RKO (cell line): Measurements from ENCODE around the gene BTBD9.
A peak's percentile ranks its signal among the peaks of the same experiment; 100 is the strongest.

Source experiments
- DNase-seq: peaks from one replicate; pipeline ENCODE4 v3.0.0-alpha.2; 2016; ENCODE audit warnings: low spot score

Gene BTBD9

DNA sequence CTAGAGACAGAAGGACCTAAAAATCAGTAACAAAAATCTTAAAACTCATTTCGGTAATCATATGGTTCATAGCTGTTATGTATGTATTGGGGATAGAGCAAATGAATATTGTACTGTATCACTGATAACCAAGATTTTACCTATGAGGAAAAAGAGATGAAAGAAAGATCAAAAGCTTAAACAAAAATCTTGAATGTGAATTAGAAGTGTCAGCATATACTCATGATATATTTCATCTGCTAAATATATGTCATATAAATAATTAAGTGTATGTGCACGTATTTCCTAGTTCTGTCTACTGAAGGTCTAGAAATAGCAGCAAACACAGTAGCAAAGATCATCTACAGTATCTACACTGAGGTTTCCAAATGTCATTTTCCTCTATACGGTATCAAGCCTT, 299.8 kb downstream of the BTBD9 start:
- DNase-seq, result no peak

DNA sequence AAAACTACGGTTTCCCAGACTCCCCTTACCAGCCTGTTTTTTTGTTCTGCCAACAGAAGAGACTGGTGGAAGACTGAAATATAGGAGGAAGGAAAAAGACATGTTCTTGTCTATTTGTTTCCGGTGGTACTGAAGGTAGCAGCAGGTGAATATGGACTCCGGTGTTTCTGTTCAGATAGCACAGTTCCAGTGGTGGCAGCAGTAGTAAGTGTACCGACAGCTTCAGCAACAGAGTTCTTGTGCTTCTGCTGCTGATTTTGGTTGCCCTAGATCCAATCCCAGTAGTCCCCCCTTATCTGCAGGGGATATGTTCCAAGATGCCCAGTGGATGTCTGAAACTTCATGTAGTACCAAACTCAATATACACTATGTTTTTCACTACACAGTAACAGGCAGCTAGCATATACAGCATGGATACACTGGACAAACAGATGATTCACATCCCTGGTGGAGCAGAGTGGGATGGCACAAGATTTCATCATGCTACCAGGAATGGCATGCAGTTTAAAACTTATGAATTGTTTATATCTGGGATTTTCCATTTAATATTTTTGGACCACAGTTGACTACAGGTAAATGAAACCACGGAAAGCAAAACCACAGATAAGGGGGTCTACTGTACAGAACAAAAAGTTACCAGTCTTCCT, 301.8 kb downstream of the BTBD9 start:
- DNase-seq, result peak; percentile 66

DNA sequence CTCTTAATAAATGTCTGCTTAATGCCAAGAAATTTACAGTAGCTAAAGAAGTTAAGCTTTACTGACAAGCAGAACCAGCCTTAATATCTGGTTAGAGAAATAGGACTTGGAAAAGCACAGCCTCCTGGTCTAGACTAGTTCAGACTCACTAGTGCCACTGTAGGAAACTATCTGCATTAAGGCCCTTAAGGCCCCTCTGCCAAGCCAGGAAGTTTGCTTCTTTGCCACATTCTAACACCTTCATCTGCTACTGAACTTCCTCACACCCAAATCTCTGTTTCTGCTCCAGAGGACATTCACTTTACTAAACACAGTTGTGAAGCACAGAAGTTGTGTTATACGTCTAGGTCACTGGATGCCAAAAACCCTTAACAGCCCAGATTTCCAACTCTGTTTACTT, 302.8 kb downstream of the BTBD9 start:
- no peak for DNase-seq

DNA sequence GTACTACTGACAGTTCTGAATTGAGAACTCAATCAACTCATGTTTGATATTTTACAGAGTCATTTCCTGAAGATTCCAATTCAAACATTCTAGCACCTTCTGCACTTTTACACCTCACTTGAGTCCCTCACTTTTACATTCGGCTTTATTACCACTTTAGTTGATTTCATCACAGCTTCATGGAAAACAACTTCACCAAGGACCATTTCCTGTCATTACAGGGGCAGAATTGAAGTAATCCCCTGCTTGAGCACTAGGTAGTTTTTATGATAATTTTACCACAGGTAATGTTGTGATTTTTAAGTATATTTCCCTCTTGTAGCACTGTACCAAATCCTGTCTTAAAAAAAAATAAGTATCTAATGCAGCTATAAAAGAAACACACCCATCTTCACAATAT, 312.9 kb downstream of the BTBD9 start:
- DNase-seq, result no peak

DNA sequence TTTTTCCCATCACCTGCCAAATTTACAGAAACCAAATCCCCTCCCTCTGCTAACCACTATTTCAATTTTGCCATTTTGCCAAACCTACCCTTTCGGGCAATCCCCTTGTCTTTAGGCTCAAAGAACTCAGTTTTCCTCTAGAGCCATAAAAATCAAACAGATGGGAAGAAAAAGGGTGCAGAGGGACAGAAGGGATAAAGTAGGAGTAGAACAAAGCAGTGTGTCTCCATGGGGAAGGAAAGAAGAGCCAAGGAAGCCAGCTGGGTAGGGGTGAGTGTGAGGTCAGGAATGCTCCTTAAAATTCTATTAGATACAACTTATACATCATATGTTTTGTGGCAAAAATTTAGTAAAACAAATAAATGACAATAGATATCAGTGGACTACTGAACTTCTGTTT, 316.5 kb downstream of the BTBD9 start:
- no peak for DNase-seq

DNA sequence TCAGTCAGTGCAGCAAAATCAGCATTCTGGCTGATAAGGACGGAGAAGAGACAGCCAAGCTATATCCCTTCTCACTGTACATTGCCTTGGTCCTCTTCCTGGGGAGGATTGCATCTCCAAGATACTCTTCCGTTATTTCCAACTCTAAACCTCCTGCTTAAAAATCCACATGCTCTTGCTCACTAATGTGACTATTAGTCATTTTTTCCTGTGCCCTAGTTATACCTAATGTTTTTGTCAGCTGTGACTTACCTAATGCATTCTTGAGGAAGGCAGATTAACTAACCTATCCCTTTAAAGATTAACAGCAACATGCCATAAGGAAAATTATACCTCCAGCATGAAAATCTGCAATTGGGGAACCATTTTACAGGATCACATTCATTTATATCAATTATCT, 317.6 kb downstream of the BTBD9 start:
- DNase-seq, result no peak

DNA sequence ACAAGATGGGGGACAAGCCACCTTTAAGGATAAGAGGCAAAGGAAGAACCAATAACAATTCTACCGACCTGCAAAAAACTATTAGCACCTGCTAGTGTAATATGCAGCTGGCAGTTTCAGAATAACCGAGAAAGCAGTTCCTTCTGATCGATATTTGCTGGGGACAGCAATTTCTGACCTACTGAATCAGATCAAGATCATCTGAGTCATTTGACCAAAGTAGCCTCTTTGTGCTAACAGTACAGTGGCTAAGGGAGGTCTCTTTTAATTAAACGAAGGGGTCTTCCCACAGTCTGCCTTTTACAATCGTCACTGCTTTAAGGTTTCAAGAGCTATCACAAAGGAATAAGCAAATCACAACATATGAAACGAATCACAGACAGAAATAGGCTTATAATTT, 318.9 kb downstream of the BTBD9 start:
- DNase-seq, result no peak

DNA sequence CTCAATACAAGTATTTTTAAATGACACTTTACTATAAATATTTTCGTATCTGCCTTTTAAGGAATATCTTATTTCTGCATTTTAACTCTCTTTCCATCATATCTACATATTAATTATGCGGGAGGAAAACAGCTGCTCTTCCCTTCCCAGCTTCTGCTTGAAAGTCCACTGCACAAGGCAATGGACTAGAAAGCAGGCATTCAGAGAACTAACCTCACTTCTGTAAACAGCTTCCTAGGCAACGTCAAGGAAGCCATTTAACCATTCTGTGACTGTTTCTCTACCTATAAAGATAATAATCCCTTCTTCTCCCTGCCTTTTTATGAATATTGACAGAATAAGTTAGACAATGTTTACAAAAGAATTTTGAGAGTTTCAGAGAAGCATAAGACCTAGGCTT, 319.4 kb downstream of the BTBD9 start:
- DNase-seq, result no peak

DNA sequence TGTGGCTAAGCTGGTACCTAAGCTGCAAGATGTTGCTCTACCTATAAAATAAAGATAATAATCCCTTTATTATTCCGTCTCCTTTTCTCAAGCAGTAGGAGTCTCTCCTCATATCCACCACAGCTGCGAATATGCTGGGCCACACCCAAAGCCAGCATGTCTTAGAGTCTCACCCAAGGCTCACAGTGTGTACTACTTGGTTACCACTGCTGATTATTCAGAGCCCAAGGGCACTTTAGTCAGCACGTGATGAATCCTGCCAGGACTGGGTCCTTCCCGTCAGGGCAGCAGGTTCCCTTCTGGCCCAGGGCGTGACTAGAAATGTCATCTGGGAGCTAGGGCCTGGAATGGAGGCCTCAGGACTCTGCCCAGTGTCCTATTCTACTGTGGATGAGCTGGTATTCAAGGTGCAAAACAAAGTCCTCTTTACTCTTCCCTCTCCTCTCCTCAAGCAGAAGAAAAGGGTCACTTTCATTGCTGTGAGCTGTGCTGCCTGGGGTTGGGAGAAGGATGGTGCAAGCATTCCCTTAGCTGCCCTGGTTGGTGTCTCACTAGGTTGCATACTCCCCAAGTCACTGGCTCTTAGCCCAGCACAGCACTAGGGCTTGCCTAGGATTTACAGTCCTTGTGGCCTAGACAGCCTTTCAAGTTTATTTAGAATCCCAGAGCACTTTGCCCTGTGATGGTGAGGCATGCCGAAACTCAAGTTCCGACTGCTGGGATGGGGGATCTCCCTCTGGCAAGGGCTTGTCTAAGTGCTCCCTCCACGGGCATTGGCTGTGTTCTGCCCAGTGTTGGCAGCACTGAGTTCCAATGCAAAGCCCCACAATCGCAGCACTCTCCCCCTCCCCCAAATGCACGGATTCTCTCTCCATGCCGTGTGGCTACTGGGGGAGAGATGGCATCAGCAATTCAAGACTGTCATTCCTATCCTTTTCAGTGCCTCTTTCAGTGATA, 320.2 kb downstream of the BTBD9 start:
- no peak for DNase-seq

DNA sequence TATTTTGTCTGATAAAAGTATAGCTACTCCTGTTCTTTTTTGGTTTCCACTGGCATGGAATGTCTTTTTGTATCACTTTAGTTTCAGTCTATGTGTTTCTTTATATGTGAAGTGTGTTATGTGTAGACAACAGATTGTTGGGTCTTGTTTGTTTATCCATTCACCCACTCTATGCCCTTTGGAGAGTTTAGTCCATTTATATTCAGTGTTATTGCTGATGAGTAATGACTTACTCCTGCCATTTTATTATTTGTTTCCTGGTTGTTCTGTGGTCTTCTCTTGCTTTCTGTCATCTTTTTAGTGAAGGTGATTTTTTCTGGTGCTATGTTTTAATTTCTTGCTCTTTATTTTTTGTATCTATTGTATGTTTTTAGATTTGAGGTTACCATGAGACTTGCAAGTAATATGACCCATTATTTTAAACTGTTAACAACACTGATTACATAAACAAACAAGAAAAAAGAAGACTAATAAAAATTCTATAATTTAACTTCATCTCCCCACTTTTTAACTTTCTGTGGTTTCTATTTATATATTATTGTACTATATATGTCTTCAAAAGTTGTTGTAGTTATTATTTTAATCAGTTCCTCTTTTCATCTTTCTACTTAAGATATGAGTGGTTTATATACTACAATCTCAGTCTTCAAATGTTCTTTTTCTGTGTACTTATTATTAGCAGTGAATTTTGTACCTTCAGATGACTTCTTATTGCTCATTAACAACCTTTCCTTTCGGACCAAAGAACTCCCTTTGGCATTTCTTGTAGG, 323.4 kb downstream of the BTBD9 start:
- DNase-seq, result no peak

DNA sequence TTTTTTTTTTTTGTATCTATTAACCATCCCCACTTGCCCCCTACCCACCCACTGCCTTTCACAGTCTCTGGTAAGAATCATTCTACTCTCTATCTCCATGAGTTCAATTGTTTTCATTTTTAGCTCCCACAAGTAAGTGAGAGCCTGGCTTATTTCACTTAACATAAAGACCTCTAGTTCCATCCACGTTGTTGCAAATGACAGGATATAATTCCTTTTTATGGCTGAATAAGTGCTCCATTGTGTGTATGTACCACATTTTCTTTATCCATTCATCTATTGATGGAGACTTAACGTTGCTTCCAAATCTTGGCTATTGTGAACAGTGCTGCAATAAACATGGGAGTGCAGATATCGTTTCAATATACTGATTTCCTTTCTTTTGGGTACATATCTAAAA, 328.5 kb downstream of the BTBD9 start:
- no peak for DNase-seq

DNA sequence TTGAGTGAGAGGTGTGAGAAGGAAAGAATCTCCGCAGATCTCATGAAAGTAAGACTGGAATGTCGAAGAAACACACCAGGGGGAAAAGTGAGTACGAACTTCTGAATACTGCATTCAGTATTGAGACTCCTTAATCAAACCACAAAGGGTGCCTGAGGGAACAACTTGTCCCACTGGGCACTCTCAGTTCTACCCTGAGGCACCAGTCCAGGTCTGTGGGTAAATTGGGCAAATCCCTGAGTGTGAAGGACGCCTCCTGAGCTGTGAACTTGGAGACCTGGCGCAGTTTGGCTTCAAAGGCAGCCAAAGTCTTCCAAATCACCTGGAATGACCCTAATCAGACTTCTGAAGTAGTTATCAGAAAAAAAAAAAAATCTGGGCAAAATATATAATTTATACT, 329.7 kb downstream of the BTBD9 start:
- no peak for DNase-seq

DNA sequence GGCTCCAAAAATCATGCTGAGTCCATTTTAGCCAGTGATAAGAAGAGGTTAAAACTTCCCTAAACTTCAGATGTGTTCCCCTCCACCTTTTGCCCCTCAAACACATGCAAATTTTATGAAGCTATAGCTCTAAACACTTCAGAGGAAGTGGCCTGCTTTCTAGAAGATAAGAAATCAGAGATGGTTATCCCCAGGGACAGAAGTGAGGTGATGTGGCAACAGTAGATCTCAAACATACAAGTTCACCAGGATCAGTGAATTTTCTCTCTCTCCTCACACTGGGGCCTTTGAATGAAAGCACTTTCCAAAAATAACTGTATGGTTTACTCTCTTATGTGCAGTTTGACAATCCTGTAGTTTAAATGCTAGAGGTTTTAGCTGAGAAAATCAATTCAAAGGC, 332.0 kb downstream of the BTBD9 start:
- no peak for DNase-seq

DNA sequence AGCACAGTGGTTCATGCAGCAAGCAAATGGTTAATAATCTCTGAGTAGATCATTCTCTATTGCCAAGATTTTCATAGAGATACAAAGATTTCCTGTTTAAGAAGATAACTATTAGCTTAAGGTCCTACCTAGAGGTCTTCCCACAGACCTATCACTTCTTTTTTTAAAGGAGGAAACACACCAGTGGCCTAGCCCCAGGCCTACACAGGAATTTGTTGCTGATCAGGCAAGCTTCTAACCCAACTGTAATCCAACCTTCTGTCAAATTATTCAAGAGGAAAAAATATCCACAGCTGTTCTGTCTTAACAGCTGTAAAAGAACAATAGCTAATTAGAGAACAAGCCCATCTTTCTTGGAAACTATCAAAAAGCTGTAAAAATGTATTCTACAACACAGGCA, 332.8 kb downstream of the BTBD9 start:
- no peak for DNase-seq

DNA sequence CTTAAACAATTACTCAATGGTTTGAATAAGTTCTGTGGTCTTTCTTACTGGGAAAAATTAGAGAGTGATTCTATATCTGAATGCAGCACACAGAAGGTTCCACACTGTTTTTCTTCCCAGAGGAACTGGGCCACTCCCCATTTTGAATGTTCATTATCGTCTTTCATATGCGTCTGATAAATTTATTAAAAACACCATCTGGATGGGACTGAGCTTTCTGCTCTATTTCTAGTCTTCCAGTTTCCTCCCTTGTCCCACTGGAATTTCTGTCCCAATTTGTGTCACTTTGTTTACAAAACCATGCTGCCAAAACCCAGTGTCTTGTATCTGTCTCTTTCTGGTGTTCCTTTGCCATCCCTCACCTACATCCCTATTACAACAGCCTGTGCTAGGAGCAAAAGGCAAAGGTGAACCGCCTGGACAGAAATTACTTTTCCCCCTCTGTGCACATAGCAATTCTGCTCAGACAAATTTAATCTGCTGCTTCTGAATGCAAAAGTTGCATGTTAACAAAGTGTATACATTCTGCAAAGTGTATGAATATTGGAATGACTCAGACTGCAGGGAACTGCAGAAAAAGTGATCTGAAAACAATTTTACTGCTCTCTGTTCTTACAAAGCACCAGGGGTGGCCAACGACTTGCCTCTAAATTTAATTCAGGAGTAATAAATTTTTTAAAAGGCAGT, 333.6 kb downstream of the BTBD9 start:
- no peak for DNase-seq

DNA sequence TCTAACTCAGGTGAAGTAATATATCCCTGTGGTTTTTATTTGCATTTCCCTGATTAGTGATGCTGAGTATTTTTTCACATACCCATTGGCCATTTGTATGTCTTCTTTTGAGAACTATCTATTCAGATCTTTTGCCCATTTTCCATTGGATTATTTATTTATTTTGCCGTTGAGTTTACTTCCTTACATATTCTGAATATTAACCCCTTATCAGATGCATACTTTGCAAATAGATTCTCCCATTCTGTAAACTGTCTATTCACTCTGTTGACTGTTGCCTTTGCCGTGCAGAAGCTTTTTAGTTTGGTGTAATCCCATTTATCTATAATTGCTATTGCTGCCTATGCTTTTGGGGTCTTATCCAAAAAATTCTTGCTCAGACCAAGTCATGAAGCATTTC, 336.9 kb downstream of the BTBD9 start:
- DNase-seq, result no peak

DNA sequence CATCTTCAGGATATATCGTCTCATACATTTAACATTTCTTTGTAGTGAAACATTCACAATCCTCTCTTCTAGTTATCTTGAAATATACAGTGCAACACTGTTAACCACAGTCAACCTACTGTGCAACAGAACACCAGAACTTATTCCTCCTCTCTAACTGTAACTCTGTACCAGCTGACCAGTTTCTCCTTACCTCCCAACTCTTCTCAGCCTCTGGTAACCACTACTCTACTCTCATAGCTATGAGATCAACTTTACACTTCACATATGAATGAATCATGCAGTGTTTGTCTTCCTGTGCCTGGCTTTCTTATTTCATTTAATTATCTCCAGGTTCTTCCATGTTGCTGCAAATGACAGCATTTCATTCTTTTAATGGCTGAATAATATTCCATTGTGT, 337.6 kb downstream of the BTBD9 start:
- peak; percentile 27 for DNase-seq

DNA sequence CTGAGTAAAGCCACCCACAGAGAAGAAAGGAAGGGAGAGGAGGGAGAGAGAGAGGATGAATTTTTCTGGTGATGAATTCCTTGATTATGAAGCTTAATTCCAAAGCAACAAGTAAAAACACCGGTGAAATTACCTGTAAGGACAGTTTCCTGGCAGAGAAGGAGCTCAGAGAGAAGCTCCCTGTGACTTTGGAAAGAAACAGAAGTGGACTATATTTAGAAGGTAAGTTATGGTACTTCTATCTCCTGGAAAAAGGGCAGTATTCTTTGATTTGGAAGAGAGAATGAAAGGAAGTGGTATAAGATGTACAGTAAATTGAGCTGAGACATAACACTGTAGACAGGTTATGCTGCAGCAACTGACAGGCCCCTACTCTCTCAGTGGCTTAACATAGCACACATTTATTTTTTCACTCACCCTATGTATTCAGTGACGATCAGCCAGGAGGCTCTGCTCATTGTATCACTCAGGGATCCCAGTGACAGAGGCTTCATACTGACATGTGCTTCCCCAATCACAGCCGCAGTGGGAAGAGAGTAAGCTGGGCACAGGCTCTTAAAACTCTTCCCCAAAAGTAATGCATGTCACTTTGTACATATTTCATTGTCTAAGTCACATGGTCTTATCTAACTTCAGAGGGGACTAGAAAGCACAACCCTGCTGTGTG, 349.5 kb downstream of the BTBD9 start:
- no peak for DNase-seq

DNA sequence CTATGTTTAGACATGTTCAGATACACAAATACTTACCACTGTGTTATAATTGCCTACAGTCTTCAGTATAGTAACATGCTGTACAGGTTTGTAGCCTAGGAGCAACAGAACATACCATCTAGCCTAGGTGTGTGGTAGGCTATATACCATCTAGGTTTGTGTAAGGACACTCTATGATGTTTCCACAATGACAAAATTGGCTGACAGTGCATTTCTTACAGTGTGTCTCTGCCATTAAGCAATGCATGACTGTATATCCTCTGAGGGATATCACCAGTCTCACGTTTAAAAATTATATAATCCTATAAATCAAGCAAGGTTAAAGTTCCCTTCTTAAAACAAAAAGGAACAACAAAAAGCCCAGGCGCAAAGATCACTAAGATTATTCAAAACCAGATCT, 352.2 kb downstream of the BTBD9 start:
- no peak for DNase-seq

DNA sequence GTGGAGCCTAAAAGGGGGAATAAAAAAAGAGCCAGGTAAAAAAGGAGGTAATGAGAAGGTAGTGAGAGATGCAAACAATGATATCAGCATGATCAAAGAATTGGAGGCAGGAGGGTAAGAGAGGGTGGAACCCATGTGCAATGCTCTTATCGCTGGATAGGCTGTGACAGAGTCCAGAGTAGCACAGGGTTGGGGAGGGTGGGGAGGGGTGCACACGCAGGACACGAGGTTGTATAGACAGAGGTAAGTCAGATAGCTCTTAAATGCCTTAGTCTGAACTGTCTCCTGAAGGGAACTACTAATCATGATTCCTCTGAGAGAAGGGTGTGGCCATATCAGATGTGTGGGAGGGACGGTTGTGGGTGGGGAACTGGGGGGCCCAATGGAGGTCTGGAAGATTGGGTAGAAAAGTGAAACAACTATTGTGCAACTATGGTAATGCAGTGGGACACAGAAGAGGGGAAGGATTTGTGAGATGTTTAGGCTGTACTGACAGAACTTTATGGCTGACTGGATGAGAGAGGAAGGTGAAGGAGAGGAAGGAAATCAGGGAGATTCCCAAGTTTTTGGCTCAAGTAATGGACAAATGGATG, 354.8 kb downstream of the BTBD9 start:
- DNase-seq, result no peak

DNA sequence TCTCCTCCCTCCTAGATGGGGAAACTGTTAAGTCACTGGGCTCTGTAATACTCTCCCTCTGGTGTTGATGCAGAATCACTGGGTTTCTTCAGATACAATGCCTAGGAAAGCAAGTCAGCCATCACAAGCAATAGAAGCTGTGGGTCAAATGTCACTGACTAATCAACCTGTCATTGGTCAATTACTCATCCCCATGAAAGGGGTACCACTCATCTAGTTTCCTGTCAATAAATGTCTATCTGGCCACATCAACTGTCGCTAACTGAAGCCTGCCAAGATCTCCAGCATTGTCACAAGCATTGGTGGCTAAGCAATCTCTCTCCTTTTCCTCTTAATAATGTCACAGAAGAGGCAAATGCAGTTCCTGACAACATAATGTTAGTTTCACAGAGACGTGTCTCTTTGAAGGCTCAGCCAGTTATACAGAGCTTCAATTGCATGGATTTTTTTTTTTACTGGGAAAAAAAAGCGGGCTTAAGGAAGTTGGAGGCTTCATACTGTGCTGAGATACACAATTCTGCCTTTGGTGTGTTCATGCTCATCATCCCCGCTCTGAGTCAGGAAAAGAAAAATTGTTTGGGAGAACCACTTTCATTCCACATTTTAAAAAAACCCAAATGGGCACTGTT, 355.9 kb downstream of the BTBD9 start:
- peak; percentile 96 for DNase-seq
